ENCODE results near the gene TP53I13.

TP53I13 gene

DNA sequence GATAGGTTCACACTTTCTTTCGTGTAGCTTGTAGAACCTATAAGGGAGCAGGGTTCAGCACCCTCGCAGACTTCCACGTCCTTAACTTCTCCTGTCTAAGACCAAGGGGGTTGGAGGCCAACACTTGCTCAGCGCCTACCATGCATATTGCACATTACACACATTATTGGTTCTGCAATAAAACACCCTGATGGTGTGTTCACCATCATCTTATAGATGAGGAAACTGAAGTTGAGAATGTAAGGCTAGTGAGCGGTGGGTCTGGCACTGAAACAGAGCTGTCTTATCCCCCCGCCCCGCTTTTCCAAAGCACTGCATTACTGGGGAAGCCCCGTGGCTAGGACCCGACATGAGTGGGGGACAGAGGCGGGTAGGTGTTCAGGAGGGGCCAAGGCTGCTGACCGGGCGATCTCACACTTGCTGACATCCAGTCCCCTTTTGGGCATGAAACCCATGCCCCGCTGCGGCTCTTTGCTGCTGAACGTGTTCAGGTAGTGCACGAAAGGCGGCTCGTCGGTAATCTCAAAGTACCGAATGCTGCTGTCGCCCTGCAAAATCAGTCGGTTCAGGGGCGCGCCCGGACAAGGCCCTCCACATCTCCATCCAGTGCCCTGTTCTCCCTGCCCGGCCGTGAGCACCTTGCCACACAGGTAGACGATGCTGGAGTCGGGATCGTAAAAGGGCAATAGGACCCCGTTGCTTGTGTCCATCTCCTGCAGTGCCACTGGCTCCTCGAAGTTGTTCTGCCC lies 48.0 kb downstream of the TP53I13 start:
- Histone ChIP-seq H3K27me3 (ENCODE audit: control insufficient read depth, insufficient read depth, low read length) (peaks cover 60% of the 10 kb centered on the region), H3K4me1 (ENCODE audit: control insufficient read depth, insufficient read depth, low read length) (peaks cover 20% of the 10 kb centered on the region), H3K36me3 (ENCODE audit: control insufficient read depth, insufficient read depth, low read length) (peaks cover 2% of the 10 kb centered on the region), H3K9me3 (ENCODE audit: control insufficient read depth, insufficient read depth, low read length) (no peaks in the 10 kb centered on the region), H3K4me3 (ENCODE audit: low read depth, low read length) (peak overlapping the region; percentile 58), H3K9ac (ENCODE audit: low read depth, low read length) (no peak overlapping the region)

GRCh38 chr17:29617125-29617480 lies 48.6 kb downstream of the TP53I13 start:
- no peak overlapping the region for H3K9ac ChIP-seq (ENCODE audit: low read depth, low read length)
- peak overlapping the region; percentile 58 for H3K4me3 ChIP-seq (ENCODE audit: low read depth, low read length)
- H3K4me1 ChIP-seq (ENCODE audit: control insufficient read depth, insufficient read depth, low read length), result peaks cover 24% of the 10 kb centered on the region
- no peaks in the 10 kb centered on the region for H3K9me3 ChIP-seq (ENCODE audit: control insufficient read depth, insufficient read depth, low read length)
- H3K27me3 ChIP-seq (ENCODE audit: control insufficient read depth, insufficient read depth, low read length), result peaks cover 64% of the 10 kb centered on the region
- H3K36me3 ChIP-seq (ENCODE audit: control insufficient read depth, insufficient read depth, low read length), result peaks cover 2% of the 10 kb centered on the region

GRCh38 chr17:29617481-29618271 lies 49.2 kb downstream of the TP53I13 start:
- Histone ChIP-seq H3K4me1 (ENCODE audit: control insufficient read depth, insufficient read depth, low read length) (peaks cover 24% of the 10 kb centered on the region), H3K27me3 (ENCODE audit: control insufficient read depth, insufficient read depth, low read length) (peaks cover 64% of the 10 kb centered on the region), H3K9me3 (ENCODE audit: control insufficient read depth, insufficient read depth, low read length) (no peaks in the 10 kb centered on the region), H3K4me3 (ENCODE audit: low read depth, low read length) (peak overlapping the region; percentile 58), H3K36me3 (ENCODE audit: control insufficient read depth, insufficient read depth, low read length) (peaks cover 1% of the 10 kb centered on the region), H3K9ac (ENCODE audit: low read depth, low read length) (no peak overlapping the region)

GRCh38 chr17:29618272-29619065 lies 50.0 kb downstream of the TP53I13 start:
- Histone ChIP-seq H3K4me1 (ENCODE audit: control insufficient read depth, insufficient read depth, low read length) (peaks cover 24% of the 10 kb centered on the region), H3K9ac (ENCODE audit: low read depth, low read length) (no peak overlapping the region), H3K36me3 (ENCODE audit: control insufficient read depth, insufficient read depth, low read length) (no peaks in the 10 kb centered on the region), H3K27me3 (ENCODE audit: control insufficient read depth, insufficient read depth, low read length) (peaks cover 60% of the 10 kb centered on the region), H3K9me3 (ENCODE audit: control insufficient read depth, insufficient read depth, low read length) (no peaks in the 10 kb centered on the region), H3K4me3 (ENCODE audit: low read depth, low read length) (peak overlapping the region; percentile 58)

GRCh38 chr17:29619251-29619650 lies 50.8 kb downstream of the TP53I13 start:
- Histone ChIP-seq H3K9me3 (ENCODE audit: control insufficient read depth, insufficient read depth, low read length) (no peaks in the 10 kb centered on the region), H3K36me3 (ENCODE audit: control insufficient read depth, insufficient read depth, low read length) (no peaks in the 10 kb centered on the region), H3K9ac (ENCODE audit: low read depth, low read length) (no peak overlapping the region), H3K4me3 (ENCODE audit: low read depth, low read length) (peak overlapping the region; percentile 11), H3K27me3 (ENCODE audit: control insufficient read depth, insufficient read depth, low read length) (peaks cover 59% of the 10 kb centered on the region), H3K4me1 (ENCODE audit: control insufficient read depth, insufficient read depth, low read length) (peaks cover 24% of the 10 kb centered on the region)

GRCh38 chr17:29620271-29620670 lies 51.8 kb downstream of the TP53I13 start:
- Histone ChIP-seq H3K4me3 (ENCODE audit: low read depth, low read length) (no peak overlapping the region), H3K9me3 (ENCODE audit: control insufficient read depth, insufficient read depth, low read length) (no peaks in the 10 kb centered on the region), H3K4me1 (ENCODE audit: control insufficient read depth, insufficient read depth, low read length) (peaks cover 20% of the 10 kb centered on the region), H3K27me3 (ENCODE audit: control insufficient read depth, insufficient read depth, low read length) (peaks cover 51% of the 10 kb centered on the region), H3K36me3 (ENCODE audit: control insufficient read depth, insufficient read depth, low read length) (no peaks in the 10 kb centered on the region), H3K9ac (ENCODE audit: low read depth, low read length) (no peak overlapping the region)

- Histone ChIP-seq H3K9me3 (ENCODE audit: control insufficient read depth, insufficient read depth, low read length) (no peaks in the 10 kb centered on the region), H3K9ac (ENCODE audit: low read depth, low read length) (no peak overlapping the region), H3K4me1 (ENCODE audit: control insufficient read depth, insufficient read depth, low read length) (peaks cover 20% of the 10 kb centered on the region), H3K4me3 (ENCODE audit: low read depth, low read length) (peak overlapping the region; percentile 11), H3K36me3 (ENCODE audit: control insufficient read depth, insufficient read depth, low read length) (no peaks in the 10 kb centered on the region), H3K27me3 (ENCODE audit: control insufficient read depth, insufficient read depth, low read length) (peaks cover 48% of the 10 kb centered on the region)
These were observed 52.4 kb downstream of the TP53I13 start for GRCh38 chr17:29620779-29621500.

- Histone ChIP-seq H3K4me3 (ENCODE audit: low read depth, low read length) (peak overlapping the region; percentile 79), H3K4me1 (ENCODE audit: control insufficient read depth, insufficient read depth, low read length) (peaks cover 20% of the 10 kb centered on the region), H3K9me3 (ENCODE audit: control insufficient read depth, insufficient read depth, low read length) (no peaks in the 10 kb centered on the region), H3K36me3 (ENCODE audit: control insufficient read depth, insufficient read depth, low read length) (no peaks in the 10 kb centered on the region), H3K9ac (ENCODE audit: low read depth, low read length) (no peak overlapping the region), H3K27me3 (ENCODE audit: control insufficient read depth, insufficient read depth, low read length) (peaks cover 39% of the 10 kb centered on the region)
These were observed 53.3 kb downstream of the TP53I13 start for GRCh38 chr17:29621751-29622194.

Data from iPS-15b (cell line).